Activated effector memory CD4-positive, alpha-beta T cell treated with anti-CD3 and anti-CD28 coated beads, Interleukin-2, amount 50 U/mL, for 16 hours (primary cell): ENCODE data around the gene RPTOR.
A peak's percentile ranks its signal among the peaks of the same experiment; 100 is the strongest.

ENCODE experiments used
- DNase-seq: peaks from one replicate; pipeline ENCODE4 v3.0.0-alpha.2; 2020

Gene RPTOR

GRCh38 chr17:80941171-80941570 lies 396.5 kb downstream of the RPTOR start:
- no peak for DNase-seq

- no peak for DNase-seq
These were observed 397.2 kb downstream of the RPTOR start for GRCh38 chr17:80941743-80942422.

DNA sequence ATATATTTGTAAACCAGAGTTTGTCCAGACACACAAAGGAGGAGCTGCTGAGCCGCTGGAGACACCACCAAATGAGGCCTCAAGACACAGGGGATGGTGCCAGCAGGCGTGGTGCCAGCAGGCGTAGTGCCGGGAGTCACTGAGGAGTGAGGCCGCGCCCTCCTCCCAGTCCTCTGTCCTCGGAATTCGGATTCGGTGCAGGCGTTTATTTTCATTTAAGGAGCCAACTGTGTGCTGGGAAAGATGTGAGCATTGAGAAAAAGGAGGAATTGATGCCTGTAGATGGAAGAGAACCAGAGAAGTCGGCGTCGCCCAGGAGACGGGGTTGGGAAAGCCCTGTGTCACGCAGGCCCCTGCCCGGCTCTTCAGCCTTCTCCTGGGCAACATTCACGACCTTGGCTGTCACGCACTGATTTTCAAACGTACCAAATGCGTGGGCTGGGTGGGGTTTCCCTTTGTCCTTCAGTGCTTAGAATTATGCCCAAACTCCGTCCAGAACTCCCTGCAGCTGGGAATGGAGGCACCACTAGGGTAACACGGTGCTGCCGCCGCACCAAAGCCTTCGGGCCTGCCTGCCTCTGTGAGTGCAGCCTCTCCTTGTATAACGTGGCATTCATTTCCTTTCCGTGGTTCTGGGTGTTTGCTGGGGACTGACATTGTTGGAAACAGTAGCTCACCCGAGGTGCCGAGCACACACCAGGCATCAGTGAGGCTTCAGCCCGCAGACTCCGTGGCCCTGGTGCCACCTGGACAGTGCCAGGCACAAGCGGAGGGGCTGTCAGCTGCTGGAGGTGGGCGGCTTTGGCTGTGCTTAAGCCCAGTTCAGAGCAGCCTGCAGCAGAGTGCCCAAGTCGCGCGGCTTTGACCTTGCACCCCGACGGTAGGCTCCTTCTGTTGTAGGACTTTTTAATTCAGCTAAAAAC lies 398.0 kb downstream of the RPTOR start:
- DNase-seq = no peak

DNA sequence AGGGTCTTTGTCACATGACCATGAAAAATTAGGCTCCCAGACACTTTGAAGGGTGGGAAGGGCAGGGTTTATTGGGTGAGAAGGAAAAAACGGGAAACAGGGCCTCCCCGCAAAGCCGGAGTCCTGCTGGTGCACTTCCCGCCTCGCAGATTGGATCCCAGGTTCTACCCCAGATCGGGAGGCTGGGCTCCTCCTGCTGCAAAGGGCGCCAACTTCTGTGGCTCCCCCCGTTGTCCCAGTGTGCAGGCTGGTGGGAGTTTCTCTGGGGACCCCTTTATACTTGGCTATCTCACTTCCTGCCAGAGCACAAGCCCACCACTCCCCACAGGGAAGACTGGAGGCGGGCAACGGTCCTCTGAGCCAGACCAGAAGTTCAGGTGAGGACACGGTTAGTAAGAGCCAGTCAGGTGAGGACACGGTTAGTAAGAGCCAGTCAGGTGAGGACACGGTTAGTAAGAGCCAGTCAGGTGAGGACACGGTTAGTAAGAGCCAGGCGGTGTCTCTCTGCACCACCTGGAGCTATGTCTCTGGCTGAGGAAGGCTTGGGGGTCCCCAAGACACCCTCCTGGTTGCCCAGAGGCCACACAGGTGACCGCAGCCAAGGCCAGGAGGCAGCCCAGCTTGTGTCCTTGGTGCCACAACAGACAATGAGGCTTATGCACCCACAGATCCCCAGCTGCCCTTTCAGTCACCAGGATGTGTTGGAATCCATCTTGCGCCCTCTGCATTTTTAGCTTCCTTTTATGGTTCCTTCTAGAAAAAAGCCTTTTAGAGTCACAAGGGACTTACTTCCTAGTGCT lies 398.9 kb downstream of the RPTOR start:
- DNase-seq = no peak

DNA sequence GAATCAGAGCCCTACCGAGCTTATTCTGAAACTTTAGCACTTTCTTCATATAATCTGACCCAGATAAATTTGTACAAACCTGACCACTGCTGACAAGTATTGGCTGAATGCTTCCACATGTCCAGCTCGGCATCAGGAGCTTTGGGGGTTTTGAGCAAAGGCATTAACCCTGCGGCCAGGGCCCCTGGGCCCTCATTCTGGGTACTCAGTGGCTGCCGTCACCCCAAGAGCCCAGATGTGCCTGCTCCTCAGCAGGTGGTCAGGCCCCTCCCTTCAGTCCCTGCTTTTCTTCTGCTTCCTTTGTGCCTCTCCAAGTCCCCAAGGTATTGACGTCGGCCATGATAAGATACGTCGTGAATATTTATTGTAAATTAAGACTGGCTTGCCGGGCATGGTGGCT lies 399.7 kb downstream of the RPTOR start:
- no peak for DNase-seq

- peak; percentile 61 for DNase-seq
These were observed 401.1 kb downstream of the RPTOR start for GRCh38 chr17:80945736-80946135.

DNA sequence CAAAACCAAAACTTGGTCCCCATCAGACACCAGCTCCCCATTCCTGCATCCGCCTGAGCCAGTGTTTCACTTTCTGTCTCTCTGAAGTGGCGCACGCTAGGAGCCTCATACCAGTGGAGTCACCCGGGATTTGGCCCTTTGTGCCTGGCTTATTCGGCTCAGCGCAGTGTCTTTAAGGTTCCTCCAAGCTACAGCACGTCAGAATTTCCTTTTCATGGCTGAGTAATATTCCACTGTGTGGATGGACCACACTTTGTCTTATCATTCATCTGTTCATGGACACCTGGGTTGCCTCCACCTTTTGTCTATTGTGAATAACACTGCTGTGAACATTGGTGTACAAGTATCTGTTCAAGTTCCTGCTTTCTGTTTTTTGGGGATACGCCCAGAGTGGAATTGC lies 401.8 kb downstream of the RPTOR start:
- peak; percentile 53 for DNase-seq

DNA sequence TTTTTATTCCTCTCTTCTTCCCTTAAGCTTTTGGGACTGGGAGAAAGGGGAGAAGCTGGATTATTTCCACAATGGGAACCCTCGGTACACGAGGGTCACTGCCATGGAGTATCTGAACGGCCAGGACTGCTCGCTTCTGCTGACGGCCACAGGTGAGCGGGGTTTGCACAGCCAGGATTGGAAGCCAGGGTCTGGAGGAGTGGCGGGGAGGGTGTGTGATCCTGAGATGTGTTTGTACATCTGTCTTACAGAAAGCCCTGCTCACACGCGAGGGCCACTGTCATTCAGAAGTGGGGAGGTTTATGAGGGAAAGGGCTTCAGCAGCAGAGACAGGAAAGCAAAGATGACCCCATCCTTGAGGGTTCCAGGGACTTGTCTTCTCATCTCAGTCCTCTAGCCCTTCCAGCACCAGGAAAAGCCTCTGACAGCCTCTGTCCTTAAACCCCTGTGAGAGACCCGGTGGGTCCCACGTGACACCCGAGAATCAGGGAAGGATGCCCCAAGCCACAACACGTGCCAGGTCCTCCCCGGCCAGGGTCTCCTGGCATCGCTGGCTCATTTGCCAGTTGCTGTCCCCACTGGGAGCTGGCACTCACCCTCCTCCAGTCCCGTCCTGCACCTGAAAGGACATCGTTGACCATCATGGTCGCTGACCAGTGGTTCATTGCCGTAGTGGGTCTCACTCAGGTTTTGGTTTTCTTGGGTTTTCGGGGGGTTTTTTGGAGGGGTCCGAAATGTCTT lies 402.7 kb downstream of the RPTOR start:
- peak; percentile 57 for DNase-seq

DNA sequence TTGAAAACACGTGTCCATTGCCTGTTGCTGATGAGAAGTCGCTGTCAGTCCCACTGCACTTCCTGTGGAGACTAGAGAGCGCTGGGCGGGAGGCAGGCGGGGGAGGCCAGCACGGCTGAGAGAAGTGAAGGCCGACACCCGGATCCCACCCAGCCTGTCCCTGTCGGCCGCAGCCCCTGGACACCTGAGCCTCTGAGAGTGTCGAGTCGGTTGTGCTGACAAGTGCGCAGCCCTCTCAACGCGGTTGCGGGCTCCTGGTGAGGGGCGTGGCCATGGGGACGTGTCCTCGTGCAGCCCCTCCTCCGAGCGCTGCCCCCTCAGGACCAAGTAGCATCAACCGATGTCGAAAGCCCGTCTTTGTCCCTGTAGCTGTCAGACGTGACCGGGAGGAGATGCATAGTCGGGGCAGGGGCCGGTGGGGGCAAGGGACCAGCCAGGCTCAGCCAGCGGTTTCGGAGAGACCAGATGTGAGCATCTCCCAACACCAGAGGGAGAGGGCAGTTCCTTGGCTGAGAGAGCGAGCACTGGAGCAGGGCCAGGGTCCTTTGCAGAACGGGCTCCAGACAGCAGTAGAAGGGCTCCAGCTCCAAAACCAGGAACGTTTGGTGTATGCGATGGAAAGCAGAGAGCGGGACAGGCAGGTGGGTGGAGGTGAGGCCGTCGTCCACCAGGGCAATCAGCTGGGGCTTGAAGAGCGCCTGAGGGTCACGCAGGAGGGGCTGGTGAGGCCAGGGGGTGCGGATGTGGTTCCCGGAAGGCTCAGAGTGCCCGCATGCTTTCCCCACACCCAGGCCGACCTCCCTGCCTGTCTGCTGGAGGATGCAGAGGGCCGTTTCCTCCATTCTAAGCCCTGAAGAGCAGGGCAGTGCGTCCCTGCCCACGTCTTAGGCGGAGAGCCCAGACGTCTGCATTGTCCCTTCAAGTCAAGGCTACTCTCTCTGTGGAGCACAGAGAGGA lies 403.7 kb downstream of the RPTOR start:
- DNase-seq = peak; percentile 54

- peak; percentile 60 for DNase-seq
These were observed 404.4 kb downstream of the RPTOR start for GRCh38 chr17:80948976-80949450.

DNA sequence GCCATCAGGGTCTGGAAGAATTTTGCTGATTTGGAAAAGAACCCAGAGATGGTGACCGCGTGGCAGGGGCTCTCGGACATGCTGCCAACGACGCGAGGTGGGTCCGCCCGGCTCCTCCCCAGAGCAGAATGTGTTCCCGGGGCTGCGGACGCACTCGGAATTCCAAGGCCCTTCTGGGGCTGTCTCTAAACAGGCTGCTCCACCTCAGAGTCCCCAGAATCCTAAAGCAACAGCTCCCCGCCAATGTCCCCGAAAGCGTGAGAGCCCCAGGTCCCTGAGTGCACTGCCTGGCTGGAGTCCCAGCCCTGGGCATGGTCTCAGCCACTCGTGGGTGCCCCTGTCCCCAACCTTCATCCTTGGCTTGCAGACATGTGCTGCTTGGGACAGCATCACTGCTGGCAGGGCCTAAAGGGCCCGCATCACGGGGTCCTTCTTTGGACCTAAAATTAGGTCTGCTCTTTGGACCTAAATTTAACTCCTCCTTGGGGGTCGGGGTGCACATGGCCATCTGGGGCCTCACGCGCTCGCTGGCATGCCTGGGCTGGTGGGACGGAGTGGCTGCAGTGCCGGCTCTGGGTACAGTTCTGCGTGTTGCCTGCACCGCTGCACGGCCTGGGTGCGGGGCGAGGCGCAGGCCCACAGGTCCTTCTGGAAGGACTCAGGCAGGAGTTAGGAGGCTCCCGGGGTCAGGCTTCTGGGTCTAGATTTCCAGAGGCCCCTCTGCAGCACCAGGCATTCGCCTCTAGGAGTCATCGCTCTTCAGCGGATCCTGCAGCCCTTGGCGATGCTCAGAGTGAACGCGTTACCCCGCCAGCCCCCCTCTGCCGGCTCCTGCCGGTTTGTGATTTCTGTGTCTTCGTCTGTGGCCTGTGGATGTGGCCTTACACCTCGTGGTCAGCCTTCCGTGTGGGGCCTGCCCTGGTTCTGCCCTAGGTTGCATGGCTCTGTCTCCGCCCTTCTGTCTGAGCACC lies 405.1 kb downstream of the RPTOR start:
- peak; percentile 55 for DNase-seq

- DNase-seq = peak; percentile 44
These were observed 406.0 kb downstream of the RPTOR start for GRCh38 chr17:80950466-80951120.

- peak; percentile 55 for DNase-seq
These were observed 406.8 kb downstream of the RPTOR start for GRCh38 chr17:80951121-80952090.

DNA sequence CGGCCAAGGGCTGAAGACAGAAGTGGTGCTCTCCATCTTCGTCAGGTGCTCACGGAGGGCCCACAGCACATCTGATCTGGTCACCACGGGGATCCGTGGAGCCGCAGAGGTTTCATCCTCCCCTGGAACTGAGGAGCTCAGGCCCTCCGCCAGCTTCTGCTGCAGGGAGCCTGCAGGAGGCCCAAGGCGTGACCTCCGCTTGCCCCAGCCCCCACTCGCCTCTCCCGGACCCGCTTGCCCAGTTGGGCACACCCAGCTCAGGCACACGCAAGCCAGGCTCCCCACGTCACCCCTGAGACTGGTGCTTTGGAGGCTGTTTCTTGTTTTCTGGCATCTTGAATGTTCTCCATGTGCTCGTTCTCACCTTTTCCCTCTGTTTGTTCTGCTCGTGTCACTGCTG lies 407.7 kb downstream of the RPTOR start:
- peak; percentile 60 for DNase-seq

DNA sequence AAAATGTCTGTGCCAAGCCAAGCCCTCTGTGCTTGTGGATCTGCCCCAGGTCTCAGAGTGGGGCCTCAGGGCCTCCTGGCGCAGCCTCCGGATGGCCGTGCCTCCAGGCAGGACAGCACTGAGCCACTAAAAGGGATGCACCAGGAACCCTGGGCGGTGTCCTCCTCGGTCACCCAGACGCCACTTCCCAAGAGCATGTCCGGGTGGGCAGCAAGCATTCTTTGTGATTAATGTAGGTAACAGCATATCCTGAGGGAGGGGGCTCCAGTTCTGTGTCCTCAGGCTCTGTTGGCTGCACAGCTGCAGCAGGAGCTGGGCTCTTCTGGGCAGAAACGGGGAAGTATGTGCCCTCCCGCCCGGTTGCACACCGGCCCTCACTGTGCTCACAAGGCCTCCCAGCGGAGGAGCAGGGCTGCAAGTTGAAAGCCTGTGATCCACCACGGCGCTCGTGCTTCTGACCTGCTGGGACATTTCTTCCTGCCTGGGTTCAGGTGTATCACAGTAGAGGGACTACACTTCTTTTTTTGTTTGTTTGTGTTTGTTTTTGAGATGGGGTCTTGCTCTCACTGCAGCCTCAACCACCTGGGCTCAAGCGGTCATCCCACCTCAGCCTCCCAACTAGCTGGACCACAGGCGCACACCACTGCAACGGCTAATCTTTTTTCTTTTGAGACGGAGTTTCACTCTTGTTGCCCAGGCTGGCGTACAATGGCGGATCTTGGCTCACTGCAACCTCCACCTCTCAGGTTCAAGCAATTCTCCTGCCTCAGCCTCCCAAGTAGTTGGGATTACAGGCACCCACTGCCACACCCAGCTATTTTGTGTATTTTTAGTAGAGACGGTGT lies 409.1 kb downstream of the RPTOR start:
- peak; percentile 48 for DNase-seq

- peak; percentile 45 for DNase-seq
These were observed 410.4 kb downstream of the RPTOR start for GRCh38 chr17:80955078-80955477.

- peak; percentile 38 for DNase-seq
These were observed 411.1 kb downstream of the RPTOR start for GRCh38 chr17:80955671-80956280.
